Measurements from ENCODE around the gene C22orf15.

DNA sequence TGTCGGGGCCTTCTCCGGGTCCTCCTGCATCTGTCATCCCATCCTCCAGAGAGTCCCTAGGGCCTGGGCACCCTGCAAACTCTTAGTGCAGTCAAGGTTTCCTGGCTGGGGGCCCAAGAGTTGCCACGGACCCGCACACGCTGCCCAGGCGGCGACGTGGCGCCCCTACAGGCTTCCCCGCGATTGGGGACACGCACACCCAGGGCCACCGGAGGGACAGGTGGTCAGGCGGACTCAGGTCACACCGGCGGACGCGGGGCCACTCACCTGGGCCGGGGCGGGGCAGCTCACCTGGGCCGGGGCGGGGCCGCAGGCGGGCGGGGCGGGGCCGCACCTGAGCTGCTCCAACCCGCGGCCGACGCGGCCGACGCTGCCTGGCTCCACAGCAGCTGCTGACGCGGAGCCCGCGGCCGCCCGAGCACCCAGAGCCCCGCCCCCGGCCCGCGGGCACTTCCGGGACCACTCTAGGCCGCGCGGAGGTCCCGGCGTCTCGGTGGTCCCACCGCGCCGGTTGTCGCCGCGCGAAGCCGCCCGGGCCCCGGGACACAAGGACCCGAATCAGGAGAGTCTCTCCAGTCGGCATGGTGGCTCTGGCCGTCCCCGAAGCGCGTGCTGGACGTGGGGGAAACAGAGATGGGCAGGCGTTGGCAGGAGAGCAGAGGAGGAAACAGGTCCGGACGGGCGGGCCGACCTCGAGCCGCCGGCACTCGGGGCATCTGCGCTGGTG lies 11.9 kb upstream of the C22orf15 start, which contains the start of gene ZNF70:
- peak; percentile 50 for TF ChIP-seq CTCF (conservative IDR thresholded peaks at IDR 0.05; ENCODE audit: low read length)
- no peak for TF ChIP-seq EZH2phosphoT487 (IDR thresholded peaks at IDR 0.05; ENCODE audit: borderline replicate concordance, low read depth, low read length)
